Measurements from ENCODE around the gene MSL1. TPM values are rescaled to one million over a fixed set of nuclear protein-coding genes. Genes with fewer than 3 reads are reported as not detected.
A peak's percentile ranks its signal among the peaks of the same experiment; 100 is the strongest.

Gene MSL1
- 72.9 and 76.1 TPM in 2 replicates for total RNA-seq (2014; rRNA removed; shearing (Covaris generic))

DNA sequence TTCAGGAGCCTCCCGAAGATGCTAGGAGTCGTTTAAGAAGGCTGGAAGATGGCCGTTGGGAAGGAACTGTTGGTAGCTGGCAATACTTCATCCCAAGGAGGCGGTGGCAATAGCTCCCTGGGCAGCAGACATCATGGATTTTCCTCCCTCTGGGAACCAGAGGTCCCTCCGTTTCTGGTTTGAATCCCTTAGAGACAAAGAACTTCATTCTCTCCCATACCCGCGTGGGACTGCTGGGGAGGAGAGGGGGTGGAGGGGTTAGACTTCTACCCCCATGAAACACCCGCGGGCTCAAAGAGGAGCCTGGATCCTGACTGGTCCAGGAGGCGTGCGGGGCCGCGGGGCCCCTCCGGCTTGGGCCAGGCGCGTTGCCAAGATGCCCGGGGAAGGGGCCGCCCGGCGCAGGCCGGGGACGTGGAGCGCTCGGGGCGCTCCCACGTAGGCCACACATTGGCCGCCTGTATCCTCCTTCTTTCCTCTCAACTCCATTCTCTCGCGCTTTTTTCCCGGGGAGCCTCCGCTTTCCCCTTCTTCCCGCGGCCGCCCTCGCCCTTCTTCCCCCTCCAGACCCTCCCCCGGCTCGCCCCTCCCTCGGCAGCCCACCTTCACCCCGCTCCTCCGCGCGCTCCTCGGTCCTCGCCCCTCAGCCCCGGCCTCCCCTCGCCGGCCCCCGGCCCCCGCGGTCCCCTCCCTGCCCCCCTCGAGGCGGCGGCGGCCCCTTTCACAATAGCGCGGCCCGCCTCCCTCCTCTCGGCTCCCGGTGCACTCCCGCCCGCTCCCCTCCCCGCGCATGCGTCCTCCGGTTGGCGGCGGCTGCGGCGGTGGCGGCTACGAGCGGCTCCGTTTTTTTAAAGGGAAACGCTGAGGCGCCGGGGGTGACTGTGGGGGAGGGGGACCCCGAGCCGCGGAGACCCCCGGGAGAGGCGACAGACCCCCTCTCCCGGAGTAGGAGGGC, at the start of gene MSL1:
TSS of gene MSL1 (plus strand) at position 791 of the 955 bp plus-strand sequence. CDS start 642 bp downstream, outside the sequence.
- Histone ChIP-seq H3K4me1 (no peaks in the 10 kb centered on the region; the same call in 1 of the 2 replicates), H3K36me3 (peaks cover 11% of the 10 kb centered on the region), H3K27me3 (no peaks in the 10 kb centered on the region), H3K9me3 (replicated peaks) (no peaks in the 10 kb centered on the region), H3K4me3 (peak within 1 kb of the TSS; percentile 100), H3K27ac (peak within 1 kb of the TSS; percentile 89)
- DNase-seq: peak; percentile 79 to 84

- H3K36me3 ChIP-seq: no peaks in the 10 kb centered on the region
- H3K4me3 ChIP-seq: no peak overlapping the region
- peaks cover 46% of the 10 kb centered on the region for H3K4me1 ChIP-seq
- DNase-seq: peak; percentile 41 to 47
- H3K9me3 ChIP-seq (replicated peaks): no peaks in the 10 kb centered on the region
- no peak overlapping the region for H3K27ac ChIP-seq
- no peaks in the 10 kb centered on the region for H3K27me3 ChIP-seq
Observed at GRCh38 chr17:40072040-40072734, 49.6 kb upstream of the MSL1 start.

DNA sequence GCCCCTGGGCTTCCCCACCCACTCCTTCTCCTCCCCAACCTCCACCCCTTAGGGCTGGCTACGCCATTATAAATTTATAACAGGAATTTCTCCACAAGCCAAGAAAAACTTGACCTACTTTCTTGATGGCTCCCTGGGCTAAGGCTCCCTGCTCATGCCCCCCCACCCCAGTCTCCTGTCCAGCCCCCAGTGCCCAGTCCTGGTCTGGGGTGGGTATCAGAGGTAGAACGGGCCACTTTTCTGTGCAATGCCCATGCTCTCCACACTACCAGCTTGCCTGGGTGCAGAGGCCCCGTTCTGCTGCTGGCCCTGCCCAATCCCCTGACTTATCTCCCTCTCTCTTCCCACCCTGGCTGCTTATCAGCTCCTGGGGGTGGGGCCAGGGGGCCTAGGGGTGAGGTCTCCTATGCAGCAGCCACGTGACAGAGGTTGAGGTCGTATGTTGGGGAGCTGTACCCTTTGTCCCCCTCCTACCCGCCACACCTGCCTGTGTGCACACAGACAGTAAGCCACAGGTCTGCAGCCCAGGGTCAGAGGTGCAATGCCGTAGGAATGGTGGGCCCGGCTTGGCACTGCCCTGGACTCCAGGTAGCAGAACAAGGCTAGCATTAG, 48.9 kb upstream of the MSL1 start:
- Histone ChIP-seq H3K4me3 (no peak overlapping the region), H3K27ac (no peak overlapping the region), H3K27me3 (no peaks in the 10 kb centered on the region), H3K9me3 (replicated peaks) (no peaks in the 10 kb centered on the region), H3K4me1 (peaks cover 46% of the 10 kb centered on the region), H3K36me3 (no peaks in the 10 kb centered on the region)
- DNase-seq: no peak

DNA sequence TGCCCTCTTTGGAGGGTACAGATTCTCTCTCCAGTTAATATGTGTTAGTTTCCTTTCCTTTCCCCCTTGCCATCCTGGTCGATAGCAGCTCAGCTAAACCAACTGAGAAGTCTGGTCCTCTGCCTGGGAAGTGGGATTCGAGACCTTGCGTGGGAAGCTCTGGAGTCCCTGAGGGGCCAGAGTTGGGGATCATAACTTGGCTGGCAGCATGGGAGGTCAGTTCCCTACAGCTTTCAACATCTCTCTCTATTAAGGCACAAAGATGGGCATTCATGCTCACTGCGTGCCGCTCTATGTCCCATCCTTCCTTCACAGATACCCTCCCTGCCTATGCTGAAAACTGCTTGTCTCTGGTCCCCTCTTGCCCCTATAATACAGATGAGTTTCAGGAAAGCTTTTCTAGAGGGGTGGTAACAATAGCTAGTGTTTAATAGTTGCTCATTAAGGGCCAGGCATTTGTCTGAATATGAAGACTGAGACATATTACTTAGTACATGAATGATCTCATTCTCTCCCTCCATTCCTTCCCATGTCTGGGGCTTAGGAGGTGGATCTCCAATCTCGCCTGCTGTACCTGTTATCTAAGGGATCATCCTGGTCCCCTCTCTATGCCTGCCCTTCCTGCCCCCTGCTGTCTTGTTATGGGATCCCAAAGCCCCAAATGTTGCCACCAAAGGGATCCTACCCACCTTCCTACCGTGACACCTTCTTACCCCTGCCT, 48.2 kb upstream of the MSL1 start:
- Histone ChIP-seq H3K4me1 (peaks cover 40% of the 10 kb centered on the region), H3K4me3 (no peak overlapping the region), H3K27ac (no peak overlapping the region), H3K36me3 (no peaks in the 10 kb centered on the region), H3K9me3 (replicated peaks) (no peaks in the 10 kb centered on the region), H3K27me3 (no peaks in the 10 kb centered on the region)
- DNase-seq: no peak

GRCh38 chr17:40074175-40074512, 47.6 kb upstream of the MSL1 start:
- no peaks in the 10 kb centered on the region for H3K27me3 ChIP-seq
- DNase-seq: no peak
- no peaks in the 10 kb centered on the region for H3K36me3 ChIP-seq
- H3K27ac ChIP-seq: no peak overlapping the region
- H3K4me1 ChIP-seq: peaks cover 39% of the 10 kb centered on the region
- no peak overlapping the region for H3K4me3 ChIP-seq
- no peaks in the 10 kb centered on the region for H3K9me3 ChIP-seq (replicated peaks)

- no peak overlapping the region for H3K4me3 ChIP-seq
- no peak overlapping the region for H3K27ac ChIP-seq
- H3K4me1 ChIP-seq: peaks cover 32% of the 10 kb centered on the region
- H3K27me3 ChIP-seq: no peaks in the 10 kb centered on the region
- DNase-seq: no peak
- no peaks in the 10 kb centered on the region for H3K36me3 ChIP-seq
- H3K9me3 ChIP-seq (replicated peaks): no peaks in the 10 kb centered on the region
Observed at GRCh38 chr17:40074871-40075200, 46.9 kb upstream of the MSL1 start.

GRCh38 chr17:40075201-40075941, 46.4 kb upstream of the MSL1 start:
- H3K9me3 ChIP-seq (replicated peaks): no peaks in the 10 kb centered on the region
- no peaks in the 10 kb centered on the region for H3K36me3 ChIP-seq
- DNase-seq: peak; percentile 65 to 85
- no peak overlapping the region for H3K4me3 ChIP-seq
- H3K27ac ChIP-seq: no peak overlapping the region
- peaks cover 27% of the 10 kb centered on the region for H3K4me1 ChIP-seq
- H3K27me3 ChIP-seq: no peaks in the 10 kb centered on the region

DNA sequence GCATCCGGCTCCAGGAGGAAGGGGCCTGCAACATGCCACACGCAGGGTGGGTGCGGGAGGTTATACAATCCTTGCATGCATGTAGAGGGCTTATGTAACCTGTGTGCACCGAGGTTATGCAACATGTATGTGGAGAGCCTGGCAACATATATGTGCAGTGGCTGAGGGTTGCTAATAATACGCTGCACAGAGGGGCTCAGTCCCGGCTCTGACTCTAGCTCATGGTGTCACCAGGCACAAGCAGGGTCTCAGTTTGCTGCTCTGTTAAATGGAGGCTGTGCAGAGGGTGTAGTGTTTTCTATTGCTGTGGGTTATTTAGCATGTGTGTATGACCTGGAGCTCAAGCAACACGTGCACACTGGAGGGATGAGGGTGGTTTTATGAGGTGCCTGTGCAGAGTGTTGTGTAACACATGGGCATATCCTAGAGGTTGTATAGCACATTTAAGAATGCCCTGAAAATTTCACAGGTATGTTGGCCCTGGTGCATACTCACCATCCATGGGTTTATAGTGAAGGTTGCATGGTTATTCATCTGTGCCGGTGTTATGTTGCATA, 45.8 kb upstream of the MSL1 start:
- Histone ChIP-seq H3K36me3 (no peaks in the 10 kb centered on the region), H3K9me3 (replicated peaks) (no peaks in the 10 kb centered on the region)
- no peak for DNase-seq

DNA sequence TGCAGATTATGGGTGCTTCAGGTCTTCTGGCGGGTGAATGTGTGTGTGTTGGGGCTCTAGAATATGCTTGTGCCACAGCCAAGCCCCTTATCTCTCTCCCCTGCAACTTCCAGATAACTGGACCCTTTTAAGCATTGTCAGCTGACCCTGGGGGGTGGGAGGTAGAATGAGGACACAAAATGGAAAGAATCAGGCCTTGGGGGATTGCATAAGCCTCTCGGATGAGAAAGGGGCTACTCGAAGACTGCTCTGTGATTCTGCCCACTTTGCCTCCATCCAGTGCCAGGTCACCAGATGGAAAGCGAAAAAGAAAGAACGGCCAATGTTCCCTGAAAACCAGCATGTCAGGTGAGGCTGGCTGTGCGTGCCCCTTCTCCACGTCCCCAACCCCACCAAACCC, 45.2 kb upstream of the MSL1 start:
- Histone ChIP-seq H3K27ac (no peak overlapping the region), H3K36me3 (no peaks in the 10 kb centered on the region), H3K9me3 (replicated peaks) (no peaks in the 10 kb centered on the region), H3K4me1 (peaks cover 14% of the 10 kb centered on the region), H3K27me3 (no peaks in the 10 kb centered on the region), H3K4me3 (no peak overlapping the region)
- DNase-seq: no peak

More for the DNA sequence above, 45.8 kb upstream of the MSL1 start:
- Histone ChIP-seq H3K27ac (no peak overlapping the region), H3K27me3 (no peaks in the 10 kb centered on the region), H3K4me1 (peaks cover 20% of the 10 kb centered on the region), H3K4me3 (no peak overlapping the region)

DNA sequence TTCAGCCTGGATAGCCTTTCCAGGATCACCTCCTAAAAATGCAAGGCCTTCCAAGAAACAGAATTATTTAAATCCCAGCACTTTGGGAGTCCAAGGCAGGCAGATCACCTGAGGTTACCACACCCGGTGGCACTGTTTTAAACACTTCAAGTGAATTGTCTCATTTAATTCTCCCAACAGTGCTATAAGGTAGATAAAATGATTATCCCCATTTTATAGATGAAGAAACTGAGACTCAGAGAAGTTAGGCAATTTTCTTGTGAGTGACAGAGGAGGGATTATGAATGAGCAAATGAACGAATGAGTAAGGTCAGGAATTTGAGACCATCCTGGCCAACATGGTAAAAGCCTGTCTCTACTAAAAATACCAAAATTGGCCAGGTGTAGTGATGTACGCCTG, 42.2 kb upstream of the MSL1 start:
- Histone ChIP-seq H3K4me3 (no peak overlapping the region), H3K4me1 (peaks cover 7% of the 10 kb centered on the region; the same call in 1 of the 2 replicates), H3K27me3 (no peaks in the 10 kb centered on the region), H3K9me3 (replicated peaks) (no peaks in the 10 kb centered on the region), H3K27ac (no peak overlapping the region), H3K36me3 (no peaks in the 10 kb centered on the region)
- DNase-seq: no peak

- DNase-seq: no peak
- H3K36me3 ChIP-seq: no peaks in the 10 kb centered on the region
- no peak overlapping the region for H3K27ac ChIP-seq
- no peaks in the 10 kb centered on the region for H3K27me3 ChIP-seq
- H3K9me3 ChIP-seq (replicated peaks): no peaks in the 10 kb centered on the region
- H3K4me3 ChIP-seq: no peak overlapping the region
- H3K4me1 ChIP-seq: no peaks in the 10 kb centered on the region
Observed at GRCh38 chr17:40084477-40084876, 37.3 kb upstream of the MSL1 start.

GRCh38 chr17:40086150-40087044, 35.4 kb upstream of the MSL1 start:
- Histone ChIP-seq H3K27me3 (no peaks in the 10 kb centered on the region), H3K27ac (no peak overlapping the region), H3K9me3 (replicated peaks) (no peaks in the 10 kb centered on the region), H3K4me1 (no peaks in the 10 kb centered on the region), H3K36me3 (no peaks in the 10 kb centered on the region), H3K4me3 (no peak overlapping the region)
- peak; percentile 59 to 70 for DNase-seq
